CD4-positive, alpha-beta T cell treated with Interleukin-15 for 4 hours (primary cell): ENCODE data around the gene TEX38.
"Not testable (repeated sequence)": the region's sequence is repeated elsewhere in the genome, so short reads cannot be mapped to it uniquely, and the experiment has no call there.

Experiments used
- DNase-seq: peaks from one replicate; pipeline ENCODE4 v3.0.0-alpha.2; 2020; ENCODE audit warnings: low spot score

TEX38 gene

GRCh38 chr1:46687921-46688509, 16.4 kb downstream of the TEX38 start:
- DNase-seq, result no peak

DNA sequence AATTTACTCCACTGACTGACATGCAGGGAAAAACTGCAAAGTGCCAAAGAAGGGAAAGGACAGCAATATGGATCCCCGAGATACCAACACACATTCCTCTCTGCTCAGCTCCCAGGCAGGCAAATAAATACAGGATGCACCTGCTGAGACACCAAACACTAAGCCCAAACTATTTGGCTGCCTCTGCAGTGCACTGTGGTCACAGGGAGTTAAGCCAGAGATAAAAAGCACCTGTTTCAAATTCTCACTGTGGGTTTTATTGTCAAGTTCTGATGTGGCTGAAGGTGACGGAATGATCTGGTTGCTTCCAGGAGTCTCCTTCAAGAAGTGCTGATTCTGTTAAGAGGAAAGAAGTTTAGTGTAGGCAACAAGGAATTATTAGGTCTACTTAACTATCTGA, 17.7 kb downstream of the TEX38 start:
- no peak for DNase-seq

DNA sequence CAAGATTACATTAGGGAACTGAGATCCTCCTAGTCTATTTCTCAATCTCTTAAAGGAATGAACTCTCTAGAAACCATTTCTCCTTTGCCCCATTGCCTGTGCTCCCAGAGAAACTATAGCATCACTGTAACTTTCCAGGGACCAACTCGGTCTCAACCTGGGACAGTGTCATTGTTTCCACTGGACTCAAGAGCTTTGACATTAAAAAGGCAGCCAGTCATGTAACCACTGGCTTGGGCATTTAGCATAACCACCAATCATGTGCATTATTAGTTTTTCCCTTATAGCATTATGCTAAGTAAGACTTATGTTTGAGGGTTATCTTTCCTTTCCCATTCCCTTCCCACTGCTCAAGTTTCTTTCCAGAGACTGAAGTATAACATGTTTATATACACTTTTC, 18.2 kb downstream of the TEX38 start:
- DNase-seq, result no peak

DNA sequence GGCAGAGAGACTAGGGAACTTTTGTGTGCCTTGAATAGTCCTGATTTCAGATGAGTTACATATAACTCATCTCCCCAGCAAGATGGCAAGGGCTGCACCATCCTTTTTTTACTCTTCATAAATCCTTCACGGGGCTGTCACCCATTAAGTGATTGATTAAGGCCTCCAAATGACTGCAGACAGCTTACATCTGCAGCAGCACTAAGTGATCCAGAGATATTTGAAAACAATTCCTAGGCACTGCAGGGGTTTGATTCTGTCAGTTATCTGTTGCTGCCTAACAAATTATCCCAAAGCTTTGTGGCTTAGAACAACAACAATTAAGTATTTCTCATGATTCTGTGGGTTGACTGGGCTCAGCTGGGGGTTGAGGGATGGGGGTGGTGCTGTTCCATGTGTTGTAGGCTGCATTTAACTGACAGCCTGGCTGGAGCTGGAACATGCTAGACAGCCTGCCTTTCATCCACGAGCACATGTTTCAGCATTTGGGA, 19.3 kb downstream of the TEX38 start:
- DNase-seq, result no peak

GRCh38 chr1:46691997-46692790, 20.5 kb downstream of the TEX38 start:
- DNase-seq, result no peak

- no peak for DNase-seq
Observed at GRCh38 chr1:46692811-46693770, 21.4 kb downstream of the TEX38 start.

GRCh38 chr1:46694676-46695075, 23.0 kb downstream of the TEX38 start:
- DNase-seq, result not testable (repeated sequence)

GRCh38 chr1:46697053-46697452, 25.4 kb downstream of the TEX38 start:
- no peak for DNase-seq

GRCh38 chr1:46699666-46700065, 28.0 kb downstream of the TEX38 start:
- DNase-seq, result no peak

- DNase-seq, result no peak
Observed at GRCh38 chr1:46703927-46704641, 32.4 kb downstream of the TEX38 start.

DNA sequence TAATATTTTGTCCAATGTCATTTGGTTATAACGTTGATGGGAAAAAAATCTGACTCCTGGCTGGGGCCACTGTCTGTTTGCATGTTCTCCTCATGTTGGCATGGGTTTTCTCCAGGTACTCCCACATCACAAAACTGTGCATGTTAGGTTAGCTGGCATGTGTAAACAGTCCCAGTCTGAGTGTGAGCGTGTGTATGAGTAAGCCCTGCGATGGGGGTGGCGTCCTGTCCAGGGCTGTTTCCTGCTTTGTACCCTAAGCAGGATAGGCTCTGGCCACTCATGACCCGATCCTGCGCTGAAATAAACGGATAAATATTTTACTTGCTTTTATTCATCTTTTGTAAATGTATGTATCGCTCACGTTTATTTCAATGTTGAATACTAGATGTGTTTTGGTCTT, 33.8 kb downstream of the TEX38 start:
- no peak for DNase-seq

- no peak for DNase-seq
Observed at GRCh38 chr1:46708121-46708520, 36.5 kb downstream of the TEX38 start.

- no peak for DNase-seq
Observed at GRCh38 chr1:46714976-46715375, 43.3 kb downstream of the TEX38 start.

GRCh38 chr1:46717654-46718053, 46.0 kb downstream of the TEX38 start:
- no peak for DNase-seq

DNA sequence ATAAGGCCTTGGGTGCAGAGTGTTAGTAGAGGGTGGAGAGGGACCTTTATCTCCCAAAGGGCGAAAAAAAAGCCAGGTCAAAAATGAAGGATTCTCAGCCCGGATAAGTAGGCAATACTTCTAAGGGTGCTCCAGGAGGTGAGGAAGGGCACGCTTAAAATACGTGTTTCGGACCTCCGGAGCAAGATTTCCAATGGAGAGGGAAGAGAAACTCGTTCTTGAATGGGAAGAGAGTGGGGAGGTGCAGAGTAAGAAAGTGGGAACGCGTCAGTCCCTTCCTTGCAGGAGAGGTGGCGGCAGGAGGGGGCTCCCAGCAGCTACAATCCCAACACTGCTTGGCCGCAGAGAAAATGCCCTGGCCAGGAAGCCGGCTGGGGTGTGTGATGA, 46.7 kb downstream of the TEX38 start:
- no peak for DNase-seq

GRCh38 chr1:46718727-46719622, 47.3 kb downstream of the TEX38 start, which contains the start of gene EFCAB14:
TSS of gene EFCAB14 (minus strand) at chr1:46719114. CDS start at chr1:46718087, 1,027 bp downstream.
- DNase-seq, result peak; percentile 99

GRCh38 chr1:46719689-46720088, 48.0 kb downstream of the TEX38 start:
- DNase-seq, result no peak

- DNase-seq, result not testable (repeated sequence)
Observed at GRCh38 chr1:46720319-46720718, 48.7 kb downstream of the TEX38 start.

DNA sequence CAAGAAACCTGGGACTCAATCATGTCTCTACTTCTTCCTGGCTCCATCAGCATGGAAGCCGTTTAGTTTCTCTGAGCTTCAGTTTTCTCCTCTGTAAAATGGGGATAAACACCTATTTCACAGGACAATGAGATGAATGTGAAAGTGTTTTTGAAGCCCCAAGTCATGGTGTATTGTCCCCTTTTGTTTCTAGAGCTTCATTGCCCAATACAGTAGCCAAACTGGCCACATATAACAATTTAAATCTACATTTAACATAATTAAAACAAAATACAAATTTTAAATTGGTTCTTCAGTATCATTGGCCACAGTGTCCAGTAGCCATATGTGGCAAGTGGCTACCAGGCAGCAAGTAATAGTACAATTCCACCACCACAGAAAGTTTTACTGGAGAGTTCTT, 49.5 kb downstream of the TEX38 start:
- no peak for DNase-seq

- no peak for DNase-seq
Observed at GRCh38 chr1:46721686-46722205, 50.1 kb downstream of the TEX38 start.
